AG04450 (cell line): Measurements from ENCODE around the gene TTC12. TPM values are rescaled to one million over a fixed set of nuclear protein-coding genes. Genes with fewer than 3 reads are reported as not detected.

Source experiments
- CTCF ChIA-PET: fragments of 300-600, 350-600 bp; formaldehyde crosslinking; extraction: SDS; loops from one replicate; lab custom pipeline; 2022; ENCODE audit warnings: antibody characterized with exemption, inconsistent platforms; lab: Charles Lee
- POLR2A ChIA-PET: fragments of 350-600 bp; formaldehyde crosslinking; extraction: SDS; loops from one replicate; lab custom pipeline; 2021; ENCODE audit warnings: antibody characterized with exemption, inconsistent platforms; lab: Yijun Ruan, JAX
- DNase-seq: peaks from one replicate; pipeline ENCODE4 v3.0.0-alpha.2; 2011; ENCODE audit warnings: low read depth, low spot score
- H3K27ac ChIP-seq: one replicate; pipeline ENCODE4 v1.5.1; 2012; ENCODE audit warnings: low read depth, low read length, control low read depth
- H3K27me3 ChIP-seq: one replicate; pipeline ENCODE4 v1.6.0; 2012; ENCODE audit warnings: low read length; ENCODE audit not compliant: control insufficient read depth, insufficient read depth
- H3K4me3 ChIP-seq: 2 replicates; pipeline ENCODE4 v1.5.1; 2011; ENCODE audit warnings: mild to moderate bottlenecking, low read depth, low read length, control low read depth
- H3K9me3 ChIP-seq: 2 replicates; pipeline ENCODE4 v1.5.1; 2012; ENCODE audit warnings: low read length; ENCODE audit not compliant: control insufficient read depth, insufficient read depth
- CTCF ChIP-seq: IDR thresholded peaks from 2 replicates; pipeline ENCODE4 v1.5.1; 2011; ENCODE audit warnings: low read depth, low read length, control low read depth, inconsistent platforms
- polyA plus RNA-seq: library from polyadenylated mRNA; depleted of rRNA; stranded (reverse); fragments of >200 nt; gene quantifications from 2 replicates; pipeline ENCODE4 v1.2.3, GENCODE V29; 2011

Gene TTC12
- polyA plus RNA-seq, 1 experiment = 19.0 TPM

DNA sequence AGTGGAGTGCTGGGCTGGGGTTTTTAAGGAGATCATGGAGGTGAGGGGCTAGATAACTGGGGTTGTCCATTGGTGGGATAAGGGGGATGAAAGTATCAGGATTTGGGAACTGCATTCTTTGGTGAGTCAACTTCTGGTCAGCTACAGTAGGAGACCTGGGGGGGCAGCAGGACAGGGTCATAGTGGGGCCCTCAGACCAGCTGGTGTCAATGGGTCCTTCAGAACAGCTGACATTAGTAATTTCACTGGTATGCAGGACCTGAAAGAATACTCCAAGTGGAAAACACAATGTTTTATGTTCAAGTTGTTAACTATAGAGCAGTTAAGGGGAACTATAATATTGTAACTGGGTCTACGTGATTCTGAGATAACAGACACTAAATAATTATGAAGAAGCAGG lies 2.8 kb upstream of the TTC12 start:
- no peak for TF ChIP-seq CTCF
- no peak for DNase-seq
- H3K9me3 ChIP-seq = no peaks in the 10 kb centered on the region
- no peak overlapping the region for H3K4me3 ChIP-seq
- peaks cover 11% of the 10 kb centered on the region for H3K27me3 ChIP-seq
- POLR2A ChIA-PET = no interaction called here
- no peak overlapping the region for H3K27ac ChIP-seq
- CTCF ChIA-PET = interaction anchor here (1.1 to 3.6 kb wide), 3 partner anchors 216 to 419 kb away, joined by 3 to 32 read pairs (median 6); no protein-coding TSS in a partner anchor

DNA sequence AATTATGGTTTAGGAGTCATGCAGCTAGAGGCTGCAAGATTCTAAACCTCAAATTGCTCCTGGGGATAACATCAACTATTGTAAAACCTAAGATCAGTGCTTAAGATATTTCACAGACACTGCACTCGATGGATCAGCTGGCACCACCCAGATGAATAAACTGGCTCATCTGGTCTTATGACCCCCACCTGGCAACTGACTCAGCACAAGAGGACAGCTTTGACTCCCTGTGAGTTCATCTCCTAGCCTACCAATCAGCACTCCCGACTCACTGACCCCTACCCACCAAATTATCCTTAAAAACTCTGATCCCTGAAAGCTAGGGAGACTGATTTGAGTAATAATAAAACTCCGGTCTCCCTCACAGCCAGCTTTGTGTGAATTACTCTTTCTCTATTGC lies 782 bp upstream of the TTC12 start:
- Histone ChIP-seq H3K4me3 (no peak overlapping the region; the same call in 1 of the 2 replicates), H3K27me3 (peaks cover 6% of the 10 kb centered on the region), H3K27ac (no peak overlapping the region), H3K9me3 (no peaks in the 10 kb centered on the region)
- no peak for TF ChIP-seq CTCF
- CTCF ChIA-PET = interaction anchor here (0.6 to 3.6 kb wide), 7 partner anchors 24 to 725 kb away, joined by 3 to 32 read pairs (median 6); no protein-coding TSS in a partner anchor
- POLR2A ChIA-PET = no interaction called here
- no peak for DNase-seq

- H3K27me3 ChIP-seq = peaks cover 5% of the 10 kb centered on the region
- H3K4me3 ChIP-seq = peak overlapping the region; percentile 59
- no peaks in the 10 kb centered on the region for H3K9me3 ChIP-seq
- TF ChIP-seq CTCF = no peak
- CTCF ChIA-PET = interaction anchor here (1.4 to 3.6 kb wide), 3 partner anchors 24 to 416 kb away, joined by 6 to 32 read pairs (median 18); no protein-coding TSS in a partner anchor
- no peak overlapping the region for H3K27ac ChIP-seq
- POLR2A ChIA-PET = no interaction called here
- no peak for DNase-seq
Observed at GRCh38 chr11:113314065-113314388, 356 bp upstream of the TTC12 start.

- no peak overlapping the region for H3K27ac ChIP-seq
- no peak overlapping the region for H3K4me3 ChIP-seq
- H3K9me3 ChIP-seq = 0 out of 2 replicates have a peak, but pooled peaks cover 2% of the 10 kb centered on the region
- CTCF ChIA-PET = interaction anchor here (0.6 to 1.2 kb wide), 2 partner anchors 219 to 415 kb away, joined by 3 read pairs; no protein-coding TSS in a partner anchor
- POLR2A ChIA-PET = no interaction called here
- TF ChIP-seq CTCF = no peak
- DNase-seq = no peak
- H3K27me3 ChIP-seq = no peaks in the 10 kb centered on the region
Observed at GRCh38 chr11:113315811-113316210, 1.4 kb downstream of the TTC12 start.

GRCh38 chr11:113316256-113316655 lies 1.9 kb downstream of the TTC12 start:
- CTCF ChIA-PET = interaction anchor here (1.1 to 1.8 kb wide), 2 partner anchors 414 to 415 kb away, joined by 3 to 6 read pairs; no protein-coding TSS in a partner anchor
- no peak overlapping the region for H3K4me3 ChIP-seq
- no peaks in the 10 kb centered on the region for H3K27me3 ChIP-seq
- no peak for TF ChIP-seq CTCF
- H3K9me3 ChIP-seq = 0 out of 2 replicates have a peak, but pooled peaks cover 2% of the 10 kb centered on the region
- no peak for DNase-seq
- H3K27ac ChIP-seq = no peak overlapping the region
- POLR2A ChIA-PET = no interaction called here
